Activated T-helper 17 cell treated with anti-CD3 and anti-CD28 coated beads, Interleukin-2, amount 50 U/mL, for 72 hours (primary cell): ENCODE data around the gene ITPR1. TPM values are rescaled to one million over a fixed set of nuclear protein-coding genes. Genes with fewer than 3 reads are reported as not detected.
A peak's percentile ranks its signal among the peaks of the same experiment; 100 is the strongest.

Experiments
- ATAC-seq: fragments of 150-1000 bp; cut with Tn5 transposase; replicated peaks from 2 replicates; pipeline ENCODE4 v1.10.0; 2021; ENCODE audit warnings: mild to moderate bottlenecking, moderate library complexity
- H3K27ac Mint-ChIP-seq: one replicate; pipeline ENCODE4 v1.8.0; 2022; ENCODE audit warnings: mixed read lengths
- H3K27me3 Mint-ChIP-seq: one replicate; pipeline ENCODE4 v1.8.0; 2022; ENCODE audit warnings: mixed read lengths
- H3K36me3 Mint-ChIP-seq: one replicate; pipeline ENCODE4 v1.8.0; 2022; ENCODE audit warnings: low read depth, mild to moderate bottlenecking, mixed read lengths
- H3K4me1 Mint-ChIP-seq: one replicate; pipeline ENCODE4 v1.8.0; 2022; ENCODE audit warnings: mixed read lengths
- H3K4me3 Mint-ChIP-seq: one replicate; pipeline ENCODE4 v1.8.0; 2022; ENCODE audit warnings: mild to moderate bottlenecking, mixed read lengths
- H3K9me3 Mint-ChIP-seq: one replicate; pipeline ENCODE4 v1.8.0; 2022; ENCODE audit warnings: mixed read lengths
- total RNA-seq, 2 donors: library from RNA; stranded (reverse); gene quantifications; one replicate each; pipeline ENCODE4 v1.2.3, GENCODE V29; 2022

Gene ITPR1
- total RNA-seq, 2 donors from 2014 or later: 78.5 to 84.6 TPM

DNA sequence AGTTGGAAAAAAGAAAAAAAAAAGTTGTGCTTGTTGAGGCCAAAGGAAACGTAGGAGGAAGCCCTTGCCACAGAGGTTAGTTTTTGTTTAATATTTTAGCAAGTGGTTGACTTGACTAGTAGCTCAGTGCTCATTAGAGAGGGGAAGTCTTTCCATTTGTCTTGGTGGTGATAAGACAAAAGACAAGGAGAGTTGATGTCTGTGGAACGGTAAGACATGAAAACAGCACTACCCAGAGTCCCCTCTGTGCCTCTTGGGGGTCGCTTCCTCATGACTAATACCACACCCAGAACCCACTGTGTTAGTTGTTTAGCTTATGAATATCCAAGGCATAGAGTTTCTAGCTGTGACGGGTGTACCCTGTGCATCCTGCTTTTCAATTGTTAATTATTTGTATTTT is 211.4 kb downstream of the ITPR1 start:
- no peak for ATAC-seq
- Mint-ChIP-seq H3K4me3 (no peak overlapping the region), H3K9me3 (peaks cover 3% of the 10 kb centered on the region), H3K27ac (no peak overlapping the region), H3K4me1 (peaks cover 16% of the 10 kb centered on the region), H3K27me3 (no peaks in the 10 kb centered on the region), H3K36me3 (peaks cover 77% of the 10 kb centered on the region)

GRCh38 chr3:4707324-4707723 is 214.2 kb downstream of the ITPR1 start:
- Mint-ChIP-seq H3K4me3 (no peak overlapping the region), H3K4me1 (peaks cover 15% of the 10 kb centered on the region), H3K9me3 (peaks cover 3% of the 10 kb centered on the region), H3K27me3 (no peaks in the 10 kb centered on the region), H3K36me3 (peaks cover 78% of the 10 kb centered on the region), H3K27ac (peak overlapping the region; percentile 31)
- ATAC-seq: peak; percentile 49

GRCh38 chr3:4708230-4708629 is 215.1 kb downstream of the ITPR1 start:
- H3K4me3 Mint-ChIP-seq: no peak overlapping the region
- H3K4me1 Mint-ChIP-seq: peaks cover 13% of the 10 kb centered on the region

DNA sequence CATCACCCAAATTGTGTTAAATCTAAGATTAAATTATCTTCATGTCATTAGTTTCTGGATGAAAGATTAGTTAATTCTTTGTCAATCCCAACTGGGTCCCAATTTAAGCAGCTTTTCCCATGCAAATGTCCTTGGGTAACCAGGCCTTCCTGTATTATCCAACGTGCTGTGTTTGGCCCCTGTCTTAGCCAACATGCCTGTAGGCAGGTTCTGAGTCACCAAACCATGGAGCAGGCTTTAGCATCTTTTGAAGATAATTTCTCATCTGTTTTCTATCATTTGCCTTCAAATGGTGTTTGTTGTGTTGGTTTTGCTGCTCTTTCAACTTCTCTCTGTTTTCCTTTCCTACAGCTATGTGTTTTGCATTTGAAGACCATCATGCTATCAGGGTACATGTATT is 216.2 kb downstream of the ITPR1 start:
- Mint-ChIP-seq H3K9me3 (peaks cover 3% of the 10 kb centered on the region), H3K27ac (peak overlapping the region; percentile 48), H3K4me1 (peaks cover 9% of the 10 kb centered on the region), H3K4me3 (no peak overlapping the region), H3K27me3 (no peaks in the 10 kb centered on the region), H3K36me3 (peaks cover 81% of the 10 kb centered on the region)
- no peak for ATAC-seq

More at GRCh38 chr3:4708230-4708629, 215.1 kb downstream of the ITPR1 start:
- ATAC-seq: no peak
- Mint-ChIP-seq H3K27ac (peak overlapping the region; percentile 31), H3K36me3 (peaks cover 79% of the 10 kb centered on the region), H3K27me3 (no peaks in the 10 kb centered on the region), H3K9me3 (peaks cover 3% of the 10 kb centered on the region)

GRCh38 chr3:4710191-4710590 is 217.0 kb downstream of the ITPR1 start:
- Mint-ChIP-seq H3K9me3 (peaks cover 3% of the 10 kb centered on the region), H3K36me3 (peaks cover 81% of the 10 kb centered on the region), H3K4me3 (no peak overlapping the region), H3K27ac (no peak overlapping the region), H3K4me1 (peaks cover 9% of the 10 kb centered on the region), H3K27me3 (no peaks in the 10 kb centered on the region)
- no peak for ATAC-seq

DNA sequence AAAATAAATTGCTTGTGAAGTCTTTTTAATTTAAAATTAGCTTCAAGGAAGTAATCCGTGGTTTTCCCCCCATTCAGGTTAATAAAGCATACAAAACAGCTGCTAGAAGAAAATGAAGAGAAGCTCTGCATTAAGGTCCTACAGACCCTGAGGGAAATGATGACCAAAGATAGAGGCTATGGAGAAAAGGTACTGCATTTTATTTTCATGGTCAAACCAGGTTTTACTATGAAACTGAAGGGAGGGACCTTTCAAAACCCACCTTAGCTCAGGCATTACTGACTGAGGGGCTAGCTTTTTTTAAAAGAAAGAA is 218.5 kb downstream of the ITPR1 start:
- H3K27me3 Mint-ChIP-seq: no peaks in the 10 kb centered on the region
- no peak overlapping the region for H3K4me3 Mint-ChIP-seq
- ATAC-seq: peak; percentile 11
- peaks cover 70% of the 10 kb centered on the region for H3K36me3 Mint-ChIP-seq
- H3K27ac Mint-ChIP-seq: peak overlapping the region; percentile 15
- peaks cover 9% of the 10 kb centered on the region for H3K4me1 Mint-ChIP-seq
- peaks cover 3% of the 10 kb centered on the region for H3K9me3 Mint-ChIP-seq

DNA sequence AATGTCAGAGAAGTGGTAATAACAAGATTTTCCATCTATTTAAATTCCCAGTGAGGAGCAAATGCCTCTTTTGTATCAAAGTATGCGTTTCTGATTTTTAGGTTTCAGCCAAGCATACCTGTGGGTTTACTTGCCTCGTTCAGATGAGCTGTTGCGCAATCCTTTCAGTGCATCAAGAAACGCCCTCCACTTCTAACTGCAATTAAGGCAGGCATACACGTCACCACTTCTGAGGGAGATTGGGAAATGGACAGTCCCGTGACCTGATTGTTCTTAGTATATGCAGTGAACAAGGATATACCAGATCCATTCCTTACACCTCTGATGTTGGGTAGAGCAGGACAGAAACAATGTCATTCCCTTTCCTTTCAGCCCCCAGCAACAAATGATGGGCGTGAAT is 219.0 kb downstream of the ITPR1 start:
- Mint-ChIP-seq H3K4me1 (peaks cover 8% of the 10 kb centered on the region), H3K36me3 (peaks cover 71% of the 10 kb centered on the region), H3K9me3 (peaks cover 2% of the 10 kb centered on the region), H3K27ac (no peak overlapping the region), H3K4me3 (no peak overlapping the region), H3K27me3 (no peaks in the 10 kb centered on the region)
- ATAC-seq: no peak

DNA sequence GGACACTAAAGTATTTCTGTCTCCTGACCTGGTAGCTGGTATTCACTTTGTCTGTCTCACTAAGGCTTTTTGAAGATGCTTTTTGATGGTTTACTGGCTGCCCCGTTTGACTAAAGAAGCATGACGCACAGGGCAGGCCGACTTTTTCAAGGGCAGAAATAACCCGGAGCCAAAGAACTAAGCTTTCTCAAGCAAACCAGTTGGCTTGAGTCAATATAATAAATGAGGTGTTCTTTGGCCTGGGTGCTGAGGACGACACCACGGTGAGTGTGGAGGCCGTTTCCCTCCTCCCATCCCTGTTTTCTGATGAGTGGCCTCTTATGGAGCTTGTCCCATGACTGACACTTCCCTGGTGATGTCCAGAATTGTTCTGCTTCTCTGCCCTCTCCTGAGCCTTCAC is 220.9 kb downstream of the ITPR1 start:
- H3K36me3 Mint-ChIP-seq: peaks cover 76% of the 10 kb centered on the region
- no peaks in the 10 kb centered on the region for H3K9me3 Mint-ChIP-seq
- H3K27me3 Mint-ChIP-seq: no peaks in the 10 kb centered on the region
- H3K4me1 Mint-ChIP-seq: peaks cover 5% of the 10 kb centered on the region
- no peak for ATAC-seq
- peak overlapping the region; percentile 65 for H3K27ac Mint-ChIP-seq
- no peak overlapping the region for H3K4me3 Mint-ChIP-seq

DNA sequence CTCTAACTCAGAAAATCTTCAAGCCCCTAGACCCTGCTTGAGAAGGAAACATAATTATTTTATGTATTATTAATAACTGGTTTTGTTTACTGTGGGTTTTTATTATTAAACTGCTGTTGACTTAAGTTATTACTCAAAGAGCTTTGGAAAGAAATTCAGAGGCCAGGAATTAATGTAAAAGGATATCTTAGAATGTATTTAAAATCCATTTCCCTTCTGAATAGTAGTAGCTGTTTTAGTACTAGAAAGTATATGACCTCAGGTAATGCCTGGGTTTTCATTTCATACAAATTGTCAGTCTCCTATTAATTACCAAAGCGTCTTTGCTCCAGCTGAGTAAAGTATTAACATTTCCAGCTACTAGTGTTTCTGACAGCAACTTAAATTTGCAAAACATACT is 223.1 kb downstream of the ITPR1 start:
- Mint-ChIP-seq H3K9me3 (no peaks in the 10 kb centered on the region), H3K27me3 (no peaks in the 10 kb centered on the region), H3K4me3 (no peak overlapping the region), H3K36me3 (peaks cover 57% of the 10 kb centered on the region), H3K4me1 (peaks cover 13% of the 10 kb centered on the region), H3K27ac (no peak overlapping the region)
- no peak for ATAC-seq

GRCh38 chr3:4716706-4717362 is 223.7 kb downstream of the ITPR1 start:
- Mint-ChIP-seq H3K36me3 (peaks cover 51% of the 10 kb centered on the region), H3K4me1 (peaks cover 16% of the 10 kb centered on the region), H3K27ac (peak overlapping the region; percentile 6), H3K4me3 (no peak overlapping the region), H3K9me3 (no peaks in the 10 kb centered on the region), H3K27me3 (no peaks in the 10 kb centered on the region)
- ATAC-seq: no peak

GRCh38 chr3:4717363-4717740 is 224.2 kb downstream of the ITPR1 start:
- ATAC-seq: no peak
- Mint-ChIP-seq H3K36me3 (peaks cover 46% of the 10 kb centered on the region), H3K4me3 (no peak overlapping the region), H3K9me3 (no peaks in the 10 kb centered on the region), H3K4me1 (peaks cover 21% of the 10 kb centered on the region), H3K27me3 (no peaks in the 10 kb centered on the region), H3K27ac (peak overlapping the region; percentile 6)

GRCh38 chr3:4718179-4718736 is 225.1 kb downstream of the ITPR1 start:
- Mint-ChIP-seq H3K36me3 (peaks cover 37% of the 10 kb centered on the region), H3K27me3 (no peaks in the 10 kb centered on the region), H3K9me3 (no peaks in the 10 kb centered on the region), H3K4me3 (no peak overlapping the region), H3K27ac (no peak overlapping the region), H3K4me1 (peaks cover 27% of the 10 kb centered on the region)
- no peak for ATAC-seq

- ATAC-seq: no peak
- peaks cover 27% of the 10 kb centered on the region for H3K4me1 Mint-ChIP-seq
- H3K36me3 Mint-ChIP-seq: peaks cover 28% of the 10 kb centered on the region
- H3K27ac Mint-ChIP-seq: peak overlapping the region; percentile 20
- no peaks in the 10 kb centered on the region for H3K9me3 Mint-ChIP-seq
- no peak overlapping the region for H3K4me3 Mint-ChIP-seq
- no peaks in the 10 kb centered on the region for H3K27me3 Mint-ChIP-seq
Measured at GRCh38 chr3:4719046-4719501, 225.9 kb downstream of the ITPR1 start.

GRCh38 chr3:4720316-4721075 is 227.3 kb downstream of the ITPR1 start:
- Mint-ChIP-seq H3K9me3 (no peaks in the 10 kb centered on the region), H3K27me3 (no peaks in the 10 kb centered on the region), H3K27ac (peak overlapping the region; percentile 11), H3K4me3 (peak overlapping the region; percentile 59), H3K36me3 (peaks cover 25% of the 10 kb centered on the region), H3K4me1 (peaks cover 27% of the 10 kb centered on the region)
- ATAC-seq: peak; percentile 66

DNA sequence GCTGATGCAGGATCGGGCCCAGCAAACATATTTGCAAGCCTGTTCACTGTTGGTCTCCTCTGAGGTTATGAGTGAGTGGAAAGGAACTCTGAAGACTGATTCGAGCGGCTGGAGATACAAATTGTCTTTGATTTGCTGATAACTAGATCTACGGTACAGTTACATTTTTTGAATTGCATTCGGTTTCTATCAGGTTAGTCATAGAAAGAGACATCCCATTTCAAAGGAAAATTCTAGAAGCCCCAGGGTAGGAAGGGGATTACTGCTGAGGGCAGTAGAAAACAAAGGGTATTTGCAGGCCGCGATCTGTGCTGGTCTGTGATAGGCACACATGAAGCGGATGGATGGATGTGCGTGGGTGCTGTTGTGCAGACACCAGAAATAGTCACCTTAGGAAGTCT is 228.4 kb downstream of the ITPR1 start:
- peak; percentile 32 for ATAC-seq
- H3K4me1 Mint-ChIP-seq: peaks cover 27% of the 10 kb centered on the region
- no peaks in the 10 kb centered on the region for H3K9me3 Mint-ChIP-seq
- no peaks in the 10 kb centered on the region for H3K27me3 Mint-ChIP-seq
- H3K4me3 Mint-ChIP-seq: peak overlapping the region; percentile 59
- peaks cover 29% of the 10 kb centered on the region for H3K36me3 Mint-ChIP-seq
- H3K27ac Mint-ChIP-seq: peak overlapping the region; percentile 11
